K562 (cell line): Measurements from ENCODE around the gene CDC20B.
"Not testable (repeated sequence)": the region's sequence is repeated elsewhere in the genome, so short reads cannot be mapped to it uniquely, and the experiment has no call there.

ENCODE experiments used
- ATF2 ChIP-seq: sonication (generic); formaldehyde crosslinking; IDR thresholded peaks from 2 replicates; pipeline ENCODE4 v1.8.1; 2022; ENCODE audit warnings: missing genetic modification reagents
- CTCF ChIP-seq, 3 experiments: IDR thresholded peaks in 2 of 3; conservative IDR thresholded peaks in 1 of 3; 2 replicates each; pipeline ENCODE4 v1.5.1; 2011 to 2012; ENCODE audit warnings: low read length in 3 of 3, mild to moderate bottlenecking in 3 of 3, control low read depth in 2 of 3, improper control_type of control experiment in 1 of 3, inconsistent platforms in 1 of 3, low read depth in 1 of 3, mixed read lengths in 1 of 3, moderate library complexity in 1 of 3; ENCODE audit not compliant: insufficient read depth in 2 of 3
- ELF1 ChIP-seq: fragments of 200-800 bp; sonication (Bioruptor generic); IDR thresholded peaks from 2 replicates; pipeline ENCODE4 v1.6.1; 2016; ENCODE audit warnings: missing genetic modification characterization, missing compliant biosample characterization
- GTF2F1 ChIP-seq: IDR thresholded peaks from 2 replicates; pipeline ENCODE4 v1.6.1; 2011; ENCODE audit warnings: low read depth, low read length, improper control_type of control experiment
- KAT7 ChIP-seq: sonication (generic); formaldehyde crosslinking; IDR thresholded peaks from 2 replicates; pipeline ENCODE4 v1.8.0; 2022; ENCODE audit warnings: missing genetic modification reagents, mild to moderate bottlenecking, borderline replicate concordance
- POLR2G ChIP-seq: fragments of 200-400 bp; formaldehyde crosslinking; IDR thresholded peaks from 2 replicates; pipeline ENCODE4 v1.6.1; 2017; ENCODE audit warnings: low read depth, mild to moderate bottlenecking, antibody characterized with exemption, low read length, moderate library complexity
- SOX6 ChIP-seq: fragments of 450-650 bp; IDR thresholded peaks from 2 replicates; pipeline ENCODE4 v1.6.1; 2014; ENCODE audit warnings: mild to moderate bottlenecking
- SP2 ChIP-seq: IDR thresholded peaks from 2 replicates; pipeline ENCODE4 v1.6.1; 2011; ENCODE audit warnings: mild to moderate bottlenecking, low read depth, low read length, moderate library complexity; ENCODE audit not compliant: poor library complexity, severe bottlenecking; ENCODE audit errors: extremely low read depth
- TF ChIP-seq, protein P1 (sequence below): fragments of 250-450 bp; sonication (Bioruptor Pico); IDR thresholded peaks from 2 replicates; pipeline ENCODE4 v1.5.1; 2021; ENCODE audit warnings: mild to moderate bottlenecking

GRCh38 chr5:55089301-55089700, 83.7 kb downstream of the CDC20B start:
- TF ChIP-seq KAT7 (CRISPR knock-in tag); CTCF (IDR thresholded peaks at IDR 0.05 in 2 of 3, conservative IDR thresholded peaks at IDR 0.05 in 1 of 3; ENCODE audit: insufficient read depth in 2 of 3, low read depth in 1 of 3, low read length in 3 of 3); SP2; SOX6; GTF2F1; ATF2 (CRISPR knock-in tag); ELF1 (tag); POLR2G: not testable (repeated sequence)
- TF ChIP-seq, protein P1, sequence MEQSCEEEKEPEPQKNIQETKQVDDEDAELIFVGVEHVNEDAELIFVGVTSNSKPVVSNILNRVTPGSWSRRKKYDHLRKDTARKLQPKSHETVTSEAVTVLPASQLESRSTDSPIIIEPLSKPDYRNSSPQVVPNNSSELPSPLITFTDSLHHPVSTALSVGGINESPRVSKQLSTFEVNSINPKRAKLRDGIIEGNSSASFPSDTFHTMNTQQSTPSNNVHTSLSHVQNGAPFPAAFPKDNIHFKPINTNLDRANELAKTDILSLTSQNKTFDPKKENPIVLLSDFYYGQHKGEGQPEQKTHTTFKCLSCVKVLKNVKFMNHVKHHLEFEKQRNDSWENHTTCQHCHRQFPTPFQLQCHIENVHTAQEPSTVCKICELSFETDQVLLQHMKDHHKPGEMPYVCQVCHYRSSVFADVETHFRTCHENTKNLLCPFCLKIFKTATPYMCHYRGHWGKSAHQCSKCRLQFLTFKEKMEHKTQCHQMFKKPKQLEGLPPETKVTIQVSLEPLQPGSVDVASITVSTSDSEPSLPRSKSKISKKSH (CRISPR knock-in tag): not testable (repeated sequence)
